Coronary artery (tissue), 2 donors: ENCODE measurements around the gene MICALL2.

Source experiments
- DNase-seq: peaks from one replicate; pipeline ENCODE4 v3.0.0-alpha.2; 2017; ENCODE audit warnings: low spot score
- H3K27ac ChIP-seq, 2 donors: fragments of 200-600 bp; sonication (generic); one replicate each; pipeline ENCODE4 v1.5.1; 2016 to 2019
- H3K4me3 ChIP-seq: fragments of 200-600 bp; sonication (generic); 2 replicates; pipeline ENCODE4 v1.5.1; 2016; ENCODE audit warnings: mild to moderate bottlenecking, moderate library complexity
- TF ChIP-seq, protein P1 (sequence below): fragments of 200-600 bp; sonication (generic); IDR thresholded peaks from one replicate; pipeline ENCODE4 v1.5.1; 2019; ENCODE audit warnings: antibody characterized with exemption

Gene MICALL2

DNA sequence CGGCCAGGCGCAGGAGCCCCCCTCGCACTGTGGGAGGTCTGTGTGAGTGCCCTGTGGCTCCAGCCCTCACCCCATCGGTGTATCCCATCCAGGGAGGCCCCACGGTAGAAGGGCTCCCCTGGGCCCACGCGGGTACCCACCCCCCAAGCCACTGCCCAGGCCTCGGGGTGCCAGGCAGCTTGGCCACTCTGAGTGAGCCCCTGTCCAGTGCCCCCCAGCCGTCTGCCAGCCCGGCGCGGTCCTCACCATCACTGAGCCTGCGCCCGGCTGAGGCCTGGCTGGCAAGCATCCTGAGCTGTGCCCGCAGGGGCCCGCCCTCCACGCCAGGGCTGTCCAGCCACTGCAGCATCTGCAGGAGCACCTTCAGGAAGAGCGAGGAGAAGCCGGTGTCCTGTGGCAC lies 19.2 kb upstream of the MICALL2 start:
- DNase-seq = no peak
- Histone ChIP-seq H3K27ac (no peak overlapping the region), H3K4me3 (no peak overlapping the region)
- TF ChIP-seq, protein P1, sequence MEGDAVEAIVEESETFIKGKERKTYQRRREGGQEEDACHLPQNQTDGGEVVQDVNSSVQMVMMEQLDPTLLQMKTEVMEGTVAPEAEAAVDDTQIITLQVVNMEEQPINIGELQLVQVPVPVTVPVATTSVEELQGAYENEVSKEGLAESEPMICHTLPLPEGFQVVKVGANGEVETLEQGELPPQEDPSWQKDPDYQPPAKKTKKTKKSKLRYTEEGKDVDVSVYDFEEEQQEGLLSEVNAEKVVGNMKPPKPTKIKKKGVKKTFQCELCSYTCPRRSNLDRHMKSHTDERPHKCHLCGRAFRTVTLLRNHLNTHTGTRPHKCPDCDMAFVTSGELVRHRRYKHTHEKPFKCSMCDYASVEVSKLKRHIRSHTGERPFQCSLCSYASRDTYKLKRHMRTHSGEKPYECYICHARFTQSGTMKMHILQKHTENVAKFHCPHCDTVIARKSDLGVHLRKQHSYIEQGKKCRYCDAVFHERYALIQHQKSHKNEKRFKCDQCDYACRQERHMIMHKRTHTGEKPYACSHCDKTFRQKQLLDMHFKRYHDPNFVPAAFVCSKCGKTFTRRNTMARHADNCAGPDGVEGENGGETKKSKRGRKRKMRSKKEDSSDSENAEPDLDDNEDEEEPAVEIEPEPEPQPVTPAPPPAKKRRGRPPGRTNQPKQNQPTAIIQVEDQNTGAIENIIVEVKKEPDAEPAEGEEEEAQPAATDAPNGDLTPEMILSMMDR = no peak

DNA sequence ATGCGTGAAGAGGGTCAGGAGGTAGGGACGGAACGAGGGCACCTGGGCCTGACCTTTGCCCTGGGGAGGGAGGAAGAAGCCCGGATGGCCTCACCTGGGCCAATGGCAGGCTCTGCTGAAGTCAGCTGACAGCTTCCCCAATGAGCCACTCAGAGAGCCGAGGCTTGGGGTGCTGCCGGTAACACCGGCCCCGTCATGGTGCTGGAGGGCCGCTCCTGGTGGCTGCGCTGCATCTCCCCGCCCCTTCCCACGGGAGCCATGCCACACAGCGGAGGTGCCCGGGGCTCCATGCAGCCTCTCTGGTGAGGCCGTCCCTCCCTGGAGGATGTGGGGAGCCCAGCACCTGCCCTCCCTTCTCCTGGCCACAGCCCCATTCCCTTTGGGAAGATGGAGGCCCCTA lies 17.6 kb upstream of the MICALL2 start:
- no peak overlapping the region for H3K27ac ChIP-seq
- no peak for DNase-seq
- no peak overlapping the region for H3K4me3 ChIP-seq
- TF ChIP-seq, protein P1 = no peak

DNA sequence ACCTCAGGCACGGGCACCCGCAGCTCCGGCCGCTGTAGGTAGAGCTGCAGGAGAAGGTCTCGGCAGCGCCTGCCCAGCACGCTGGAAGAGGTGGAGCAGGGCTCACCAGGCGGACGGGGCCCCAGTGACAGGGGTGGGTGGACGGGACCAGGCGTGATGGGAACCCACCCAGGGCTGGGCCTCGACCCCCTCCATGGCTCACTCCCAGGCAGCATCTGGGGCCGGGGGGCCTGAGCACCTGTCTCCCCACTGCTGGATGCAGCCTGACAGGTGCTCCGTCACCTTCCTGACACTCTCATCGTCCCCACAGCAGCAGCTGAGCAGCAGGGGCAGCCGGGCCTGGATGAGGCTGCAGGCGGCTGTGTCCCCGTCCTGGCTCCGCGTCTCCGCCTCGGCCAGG lies 16.7 kb upstream of the MICALL2 start:
- TF ChIP-seq, protein P1 = no peak
- no peak overlapping the region for H3K4me3 ChIP-seq
- DNase-seq = no peak
- no peak overlapping the region for H3K27ac ChIP-seq

DNA sequence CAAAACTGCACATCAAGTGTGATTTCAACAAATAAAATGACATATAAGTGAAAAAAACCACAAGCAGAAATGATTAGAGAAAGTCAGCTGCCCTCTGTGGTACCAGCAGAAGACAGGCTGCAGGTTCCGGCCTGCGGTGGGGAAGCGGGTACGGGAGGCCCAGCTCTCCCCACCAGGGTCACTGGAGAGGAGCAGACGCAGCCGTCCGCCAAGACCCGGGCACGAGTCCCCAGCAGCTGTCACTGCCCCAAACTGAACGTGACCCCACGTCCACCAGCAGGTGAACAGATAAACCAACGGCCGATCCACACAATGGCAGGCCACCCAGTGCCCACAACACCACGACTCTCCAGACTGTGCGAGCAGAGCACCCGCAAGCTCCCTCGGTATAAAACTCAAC lies 16.1 kb upstream of the MICALL2 start:
- no peak for DNase-seq
- Histone ChIP-seq H3K4me3 (no peak overlapping the region), H3K27ac (no peak overlapping the region)
- TF ChIP-seq, protein P1 = no peak

DNA sequence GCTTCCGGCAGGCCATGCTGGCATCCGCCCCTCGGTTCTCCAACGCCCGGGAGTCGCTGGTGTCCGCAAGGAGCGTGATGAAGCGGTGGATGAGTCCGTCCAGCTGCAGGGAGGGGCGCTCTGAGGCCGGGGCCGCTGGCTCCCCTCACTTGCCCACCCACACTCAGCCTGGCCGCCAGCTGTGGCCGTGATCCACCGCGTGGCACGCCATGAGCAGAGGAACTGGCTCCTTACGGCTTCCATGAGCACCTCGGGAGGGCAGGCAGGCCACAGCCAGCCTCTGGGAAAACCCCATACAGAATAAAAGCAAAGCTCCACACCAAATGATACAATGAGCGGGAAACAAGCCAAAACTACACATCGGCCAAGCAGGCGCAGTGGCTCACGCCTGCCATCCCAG lies 15.5 kb upstream of the MICALL2 start:
- DNase-seq = no peak
- H3K4me3 ChIP-seq = no peak overlapping the region
- TF ChIP-seq, protein P1 = no peak
- peak overlapping the region in 1 of 2 donors; percentile 4 for H3K27ac ChIP-seq

DNA sequence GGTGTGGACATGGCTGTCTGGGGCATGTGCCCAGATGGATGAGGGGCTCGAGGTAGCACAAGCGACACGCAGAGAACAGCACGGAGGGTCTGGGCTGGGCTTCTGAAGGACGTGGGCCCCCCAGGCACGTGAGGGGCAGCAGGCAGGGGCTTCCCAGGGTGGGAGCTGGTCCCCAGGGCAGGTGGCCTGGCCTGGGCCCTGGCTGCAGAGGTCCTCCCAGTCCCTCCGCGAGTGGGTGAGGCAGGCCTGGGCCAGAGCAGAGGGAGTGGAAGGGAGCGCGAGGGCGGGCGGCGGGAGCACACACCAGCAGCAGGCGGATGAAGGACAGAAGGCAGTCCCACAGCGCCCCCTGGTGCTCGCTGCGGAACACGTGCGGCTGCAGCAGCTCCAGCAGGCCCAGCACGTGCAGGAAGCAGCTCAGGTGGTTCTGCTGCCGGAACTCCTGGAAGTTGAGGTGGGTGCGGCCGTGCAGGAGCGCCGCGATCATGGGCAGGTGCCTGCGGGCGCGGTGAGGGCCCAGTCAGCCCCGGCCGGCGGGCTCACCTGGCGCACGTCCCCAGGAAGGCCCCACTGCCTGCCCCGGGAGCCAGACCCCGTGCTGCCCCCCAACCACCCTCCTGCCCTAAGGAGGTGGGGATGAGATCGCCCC lies 14.7 kb upstream of the MICALL2 start:
- peak; percentile 90 for DNase-seq
- peak overlapping the region in 1 of 2 donors; percentile 4 for H3K27ac ChIP-seq
- TF ChIP-seq, protein P1 = peak; percentile 84
- H3K4me3 ChIP-seq = no peak overlapping the region

DNA sequence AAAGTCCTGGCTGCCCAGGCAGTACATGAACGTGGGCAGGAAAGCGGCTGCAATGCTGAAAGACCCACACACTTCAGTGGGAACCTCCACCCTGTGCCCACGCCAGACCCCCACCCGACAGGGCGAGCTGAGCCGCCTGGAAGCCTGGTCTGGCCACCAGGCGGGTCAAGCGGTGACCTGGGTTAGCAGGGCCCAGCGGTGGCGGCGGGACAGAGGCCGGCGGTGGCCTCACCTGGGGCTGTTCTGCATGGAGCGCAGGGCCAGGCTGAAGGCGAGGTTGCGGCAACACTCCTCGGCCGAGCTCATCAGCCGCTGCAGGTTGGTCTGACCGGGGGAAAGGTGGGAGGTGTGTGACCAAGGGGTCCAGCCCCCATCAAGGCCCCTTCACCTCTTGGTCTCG lies 11.6 kb upstream of the MICALL2 start:
- no peak for DNase-seq
- no peak overlapping the region for H3K27ac ChIP-seq

More for the DNA sequence above, 11.6 kb upstream of the MICALL2 start:
- no peak overlapping the region for H3K4me3 ChIP-seq
- TF ChIP-seq, protein P1 = no peak
